Caco-2 (cell line): Measurements from ENCODE around the gene CCDC63. TPM values are rescaled to one million over a fixed set of nuclear protein-coding genes. Genes with fewer than 3 reads are reported as not detected.

ENCODE experiments used
- BruUV-seq: library from RNA; stranded (reverse); fragments of 400-500 nt; replicated peaks from 2 replicates; lab custom pipeline; 2021; lab: Mats Ljungman, UMichigan
- CTCF ChIA-PET: fragments of 300-600 bp; sonication (Branson Sonifier 250); formaldehyde crosslinking; loops from one replicate; lab custom pipeline; 2022; ENCODE audit warnings: antibody characterized with exemption; lab: Charles Lee
- POLR2A ChIA-PET: fragments of 300-600 bp; sonication (Branson Sonifier 250); formaldehyde crosslinking; loops from one replicate; lab custom pipeline; 2022; ENCODE audit warnings: antibody characterized with exemption; lab: Charles Lee
- DNase-seq, 2 experiments: peaks; one replicate each; pipeline versions ENCODE4 v3.0.0 to v3.0.0-alpha.2; 2020 to 2022
- H3K27me3 ChIP-seq: replicated peaks from 2 replicates; pipeline ENCODE4 v1.6.0; 2011; ENCODE audit warnings: low read length; ENCODE audit not compliant: control insufficient read depth, insufficient read depth
- H3K36me3 ChIP-seq: 2 replicates; pipeline ENCODE4 v1.5.1; 2011; ENCODE audit warnings: low read length; ENCODE audit not compliant: control insufficient read depth, insufficient read depth
- H3K4me1 ChIP-seq: fragments of 250-450 bp; sonication (Bioruptor Pico); 2 replicates; pipeline ENCODE4 v1.5.1; 2020; ENCODE audit warnings: mild to moderate bottlenecking
- H3K4me3 ChIP-seq: 2 replicates; pipeline ENCODE4 v1.5.1; 2011; ENCODE audit warnings: low read depth, mild to moderate bottlenecking, control low read depth, low read length
- H3K9me3 ChIP-seq: fragments of 250-450 bp; sonication (Bioruptor Pico); 2 replicates; pipeline ENCODE4 v1.5.1; 2020; ENCODE audit warnings: mild to moderate bottlenecking, moderate library complexity
- H3K27ac Mint-ChIP-seq: one replicate; pipeline ENCODE4 v1.8.0; 2022; ENCODE audit warnings: mixed read lengths; ENCODE audit not compliant: unreplicated experiment
- H3K27me3 Mint-ChIP-seq: one replicate; pipeline ENCODE4 v1.8.0; 2022; ENCODE audit warnings: mixed read lengths; ENCODE audit not compliant: insufficient read depth, unreplicated experiment
- H3K36me3 Mint-ChIP-seq: one replicate; pipeline ENCODE4 v1.8.0; 2022; ENCODE audit warnings: mild to moderate bottlenecking, mixed read lengths; ENCODE audit not compliant: insufficient read depth, unreplicated experiment
- H3K4me1 Mint-ChIP-seq: one replicate; pipeline ENCODE4 v1.8.0; 2022; ENCODE audit warnings: low read depth, mixed read lengths; ENCODE audit not compliant: unreplicated experiment
- H3K4me3 Mint-ChIP-seq: one replicate; pipeline ENCODE4 v1.8.0; 2022; ENCODE audit warnings: mild to moderate bottlenecking, moderate library complexity, mixed read lengths; ENCODE audit not compliant: unreplicated experiment
- H3K9me3 Mint-ChIP-seq: one replicate; pipeline ENCODE4 v1.8.0; 2022; ENCODE audit warnings: mixed read lengths; ENCODE audit not compliant: unreplicated experiment
- CTCF ChIP-seq, 2 experiments: fragments of 200-600 bp in 1 of 2; IDR thresholded peaks; 1 replicate in 1 of 2; 2 replicates in 1 of 2; pipeline versions ENCODE4 v1.5.1 to v1.8.0; 2011 to 2022; ENCODE audit warnings: antibody characterized with exemption in 1 of 2, control low read depth in 1 of 2, inconsistent platforms in 1 of 2, low read depth in 1 of 2, low read length in 1 of 2, mild to moderate bottlenecking in 1 of 2, moderate library complexity in 1 of 2; ENCODE audit not compliant: insufficient read depth in 1 of 2, severe bottlenecking in 1 of 2, unreplicated experiment in 1 of 2
- intact Hi-C: fragments of 100-400 bp; cut with micrococcal nuclease; formaldehyde crosslinking; loops from one replicate; pipeline ENCODE4 v1.10.0; 2022; ENCODE audit not compliant: unreplicated experiment
- total RNA-seq: library from RNA; stranded (reverse); gene quantifications from 2 replicates; pipeline ENCODE4 v1.2.3, GENCODE V29; 2022

Gene CCDC63
- total RNA-seq, 1 experiment from 2014 or later: not detected

GRCh38 chr12:110841007-110841406, 5.8 kb upstream of the CCDC63 start:
- H3K36me3 Mint-ChIP-seq: no peaks in the 10 kb centered on the region
- H3K9me3 ChIP-seq: no peaks in the 10 kb centered on the region
- H3K36me3 ChIP-seq: no peaks in the 10 kb centered on the region
- no peak for TF ChIP-seq CTCF (IDR thresholded peaks at IDR 0.05; ENCODE audit: insufficient read depth in 1 of 2, low read depth in 1 of 2, low read length in 1 of 2, severe bottlenecking in 1 of 2, unreplicated experiment in 1 of 2)
- H3K4me1 Mint-ChIP-seq: no peaks in the 10 kb centered on the region
- no peaks in the 10 kb centered on the region for H3K9me3 Mint-ChIP-seq
- no peak overlapping the region for H3K4me3 Mint-ChIP-seq
- H3K27me3 Mint-ChIP-seq: peaks cover 7% of the 10 kb centered on the region
- ChIA-PET POLR2A (no interaction called here), CTCF (no interaction called here)
- H3K4me1 ChIP-seq: peaks cover 14% of the 10 kb centered on the region
- no peaks in the 10 kb centered on the region for H3K27me3 ChIP-seq
- no peak for DNase-seq
- H3K4me3 ChIP-seq: no peak overlapping the region
- intact Hi-C loops: no loop called here
- BruUV-seq: no TSS peak
- H3K27ac Mint-ChIP-seq: no peak overlapping the region

DNA sequence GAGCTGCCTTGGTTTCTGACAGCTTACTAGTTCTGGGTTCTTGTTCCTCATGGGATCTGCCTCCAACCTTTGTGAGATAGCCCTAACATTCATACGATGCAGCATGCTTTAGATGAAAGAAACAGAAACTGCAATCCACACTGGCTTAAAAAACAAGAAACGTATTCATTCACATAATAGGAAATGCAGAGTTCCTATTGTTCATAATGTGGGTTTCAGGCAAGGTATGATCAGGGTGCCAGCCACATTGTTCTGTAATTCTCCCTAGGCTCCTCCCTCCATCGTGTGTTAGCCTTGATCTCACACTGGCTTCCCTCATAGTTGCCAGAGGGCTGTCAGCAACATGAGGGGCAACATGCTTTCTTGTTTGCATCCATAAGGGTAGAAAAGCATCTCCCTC, 2.7 kb upstream of the CCDC63 start:
- BruUV-seq: no TSS peak
- Mint-ChIP-seq H3K36me3 (no peaks in the 10 kb centered on the region), H3K27me3 (peaks cover 10% of the 10 kb centered on the region), H3K4me3 (no peak overlapping the region), H3K9me3 (no peaks in the 10 kb centered on the region), H3K27ac (no peak overlapping the region), H3K4me1 (no peaks in the 10 kb centered on the region)
- H3K4me1 ChIP-seq: peaks cover 14% of the 10 kb centered on the region
- no peak for TF ChIP-seq CTCF (IDR thresholded peaks at IDR 0.05; ENCODE audit: insufficient read depth in 1 of 2, low read depth in 1 of 2, low read length in 1 of 2, severe bottlenecking in 1 of 2, unreplicated experiment in 1 of 2)
- H3K27me3 ChIP-seq: no peaks in the 10 kb centered on the region
- no peaks in the 10 kb centered on the region for H3K36me3 ChIP-seq
- intact Hi-C loops: no loop called here
- ChIA-PET POLR2A (no interaction called here), CTCF (no interaction called here)
- DNase-seq: no peak
- no peak overlapping the region for H3K4me3 ChIP-seq
- no peaks in the 10 kb centered on the region for H3K9me3 ChIP-seq

- H3K27me3 ChIP-seq: no peaks in the 10 kb centered on the region
- H3K36me3 Mint-ChIP-seq: no peaks in the 10 kb centered on the region
- no TSS peak for BruUV-seq
- peaks cover 10% of the 10 kb centered on the region for H3K27me3 Mint-ChIP-seq
- no peaks in the 10 kb centered on the region for H3K9me3 ChIP-seq
- ChIA-PET CTCF (no interaction called here), POLR2A (no interaction called here)
- H3K4me1 ChIP-seq: peaks cover 14% of the 10 kb centered on the region
- no peak overlapping the region for H3K4me3 ChIP-seq
- no peaks in the 10 kb centered on the region for H3K9me3 Mint-ChIP-seq
- no peak for DNase-seq
- TF ChIP-seq CTCF (IDR thresholded peaks at IDR 0.05; ENCODE audit: insufficient read depth in 1 of 2, low read depth in 1 of 2, low read length in 1 of 2, severe bottlenecking in 1 of 2, unreplicated experiment in 1 of 2): no peak
- H3K36me3 ChIP-seq: no peaks in the 10 kb centered on the region
- H3K4me3 Mint-ChIP-seq: no peak overlapping the region
- H3K27ac Mint-ChIP-seq: no peak overlapping the region
- H3K4me1 Mint-ChIP-seq: no peaks in the 10 kb centered on the region
- intact Hi-C loops: no loop called here
Measured at GRCh38 chr12:110844551-110845338, 2.0 kb upstream of the CCDC63 start.
